Suprapubic skin (tissue), 3 donors: Measurements from ENCODE around the gene SLC16A10.

Source experiments
- EP300 ChIP-seq: sonication (generic); formaldehyde crosslinking; IDR thresholded peaks from one replicate; pipeline ENCODE4 v1.6.1; 2017; ENCODE audit warnings: antibody characterized with exemption
- POLR2A ChIP-seq, 2 donors: fragments of 450-650 bp; IDR thresholded peaks; one replicate each; pipeline ENCODE4 v1.6.1; 2017; ENCODE audit warnings: antibody characterized with exemption in 2 of 2, mild to moderate bottlenecking in 2 of 2, moderate library complexity in 2 of 2
- TF ChIP-seq, protein P1 (sequence below), 2 donors: fragments of 200-600 bp in 1 of 2; fragments of 450-650 bp in 1 of 2; sonication (generic) in 1 of 2; IDR thresholded peaks; one replicate each; pipeline ENCODE4 v1.5.1; 2016 to 2019; ENCODE audit warnings: antibody characterized with exemption in 2 of 2, mild to moderate bottlenecking in 1 of 2, moderate library complexity in 1 of 2

DNA sequence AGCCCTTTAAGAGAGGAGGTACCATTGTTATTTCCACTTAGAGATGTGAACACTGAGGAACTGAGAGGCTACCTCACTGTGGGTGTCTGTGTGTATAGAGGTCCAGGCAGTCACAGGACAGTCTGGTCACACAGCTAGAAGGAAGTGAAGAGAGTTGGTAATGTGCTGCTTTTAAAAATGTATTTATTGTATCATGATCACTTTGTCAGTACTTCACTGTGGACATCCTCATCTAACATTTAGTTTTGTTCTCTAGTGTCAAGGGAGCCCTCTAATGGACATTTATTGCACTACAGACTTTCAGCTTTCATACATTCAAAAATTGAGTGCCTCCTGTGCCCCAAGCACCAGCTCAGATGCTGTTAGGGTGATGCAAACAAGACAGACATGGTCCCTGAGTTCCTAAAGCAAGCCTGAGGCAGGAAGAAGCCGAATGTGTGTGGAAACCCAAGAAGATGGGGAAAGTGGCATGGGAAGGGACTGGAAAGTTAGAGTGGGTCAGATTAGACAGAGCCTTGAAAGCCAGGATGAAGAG lies 123.0 kb downstream of the SLC16A10 start:
- TF ChIP-seq, protein P1, sequence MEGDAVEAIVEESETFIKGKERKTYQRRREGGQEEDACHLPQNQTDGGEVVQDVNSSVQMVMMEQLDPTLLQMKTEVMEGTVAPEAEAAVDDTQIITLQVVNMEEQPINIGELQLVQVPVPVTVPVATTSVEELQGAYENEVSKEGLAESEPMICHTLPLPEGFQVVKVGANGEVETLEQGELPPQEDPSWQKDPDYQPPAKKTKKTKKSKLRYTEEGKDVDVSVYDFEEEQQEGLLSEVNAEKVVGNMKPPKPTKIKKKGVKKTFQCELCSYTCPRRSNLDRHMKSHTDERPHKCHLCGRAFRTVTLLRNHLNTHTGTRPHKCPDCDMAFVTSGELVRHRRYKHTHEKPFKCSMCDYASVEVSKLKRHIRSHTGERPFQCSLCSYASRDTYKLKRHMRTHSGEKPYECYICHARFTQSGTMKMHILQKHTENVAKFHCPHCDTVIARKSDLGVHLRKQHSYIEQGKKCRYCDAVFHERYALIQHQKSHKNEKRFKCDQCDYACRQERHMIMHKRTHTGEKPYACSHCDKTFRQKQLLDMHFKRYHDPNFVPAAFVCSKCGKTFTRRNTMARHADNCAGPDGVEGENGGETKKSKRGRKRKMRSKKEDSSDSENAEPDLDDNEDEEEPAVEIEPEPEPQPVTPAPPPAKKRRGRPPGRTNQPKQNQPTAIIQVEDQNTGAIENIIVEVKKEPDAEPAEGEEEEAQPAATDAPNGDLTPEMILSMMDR (IDR thresholded peaks at IDR 0.05): peak; percentile 21 to 57
- TF ChIP-seq POLR2A (IDR thresholded peaks at IDR 0.05) (no peak), EP300 (no peak)
